H1 (cell line): ENCODE results near the gene TBC1D22A. TPM values are rescaled to one million over a fixed set of nuclear protein-coding genes. Genes with fewer than 3 reads are reported as not detected.

Experiments used
- CTCF ChIA-PET: fragments of 300-600 bp; sonication (Branson Sonifier 250); formaldehyde crosslinking; loops from one replicate; lab custom pipeline; 2021; ENCODE audit not compliant: partially characterized antibody; lab: Charles Lee
- POLR2A ChIA-PET: fragments of 300-600 bp; sonication (Branson Sonifier 250); formaldehyde crosslinking; loops from one replicate; lab custom pipeline; 2021; ENCODE audit warnings: inconsistent platforms; ENCODE audit not compliant: partially characterized antibody; lab: Charles Lee
- DNase-seq, 2 experiments: peaks; one replicate each; pipeline versions ENCODE4 v3.0.0 to v3.0.0-alpha.2; 2010 to 2022; ENCODE audit warnings: low spot score in 2 of 2, low read depth in 1 of 2, mixed read lengths in 1 of 2
- FAIRE-seq: peaks from 2 replicates; lab custom pipeline; 2011; peaks lifted over from hg19 to GRCh38; lab: Jason Lieb, UNC
- H2AFZ ChIP-seq: 2 replicates; pipeline ENCODE4 v1.8.1; 2012; ENCODE audit warnings: low read length, inconsistent platforms
- H2AK5ac ChIP-seq: 2 replicates; pipeline ENCODE4 v1.6.1; 2013; ENCODE audit warnings: low read depth, low read length
- H2BK120ac ChIP-seq: replicated peaks from 2 replicates; pipeline ENCODE3; 2013; ENCODE audit warnings: low read depth, low read length, inconsistent platforms
- H2BK12ac ChIP-seq: 2 replicates; pipeline ENCODE4 v1.6.1; 2013; ENCODE audit warnings: low read depth, low read length
- H2BK15ac ChIP-seq: 2 replicates; pipeline ENCODE4 v1.6.1; 2013; ENCODE audit warnings: low read length
- H2BK20ac ChIP-seq: 2 replicates; pipeline ENCODE4 v1.6.1; 2013; ENCODE audit warnings: low read length
- H2BK5ac ChIP-seq: 2 replicates; pipeline ENCODE4 v1.6.1; 2013; ENCODE audit warnings: low read depth, low read length
- H3K14ac ChIP-seq: 2 replicates; pipeline ENCODE4 v1.6.1; 2013; ENCODE audit warnings: inconsistent platforms; ENCODE audit not compliant: insufficient read length
- H3K18ac ChIP-seq: 2 replicates; pipeline ENCODE4 v1.6.1; 2013; ENCODE audit warnings: low read length; ENCODE audit errors: extremely low read depth
- H3K23ac ChIP-seq: 2 replicates; pipeline ENCODE4 v1.6.1; 2013; ENCODE audit warnings: inconsistent platforms; ENCODE audit not compliant: insufficient read length
- H3K23me2 ChIP-seq: 2 replicates; pipeline ENCODE4 v1.6.1; 2013; ENCODE audit warnings: low read depth, low read length
- H3K27ac ChIP-seq: 2 replicates; pipeline ENCODE4 v1.6.1; 2011; ENCODE audit warnings: low read depth, low read length, inconsistent platforms
- H3K27me3 ChIP-seq, 4 experiments: replicated peaks in 1 of 4; 1 replicate in 1 of 4; 2 replicates in 3 of 4; pipeline versions ENCODE4 v1.6.1 to v1.8.1; 2011 to 2013; ENCODE audit warnings: low read length in 3 of 4, mild to moderate bottlenecking in 3 of 4, inconsistent platforms in 2 of 4, mixed read lengths in 2 of 4, moderate library complexity in 1 of 4; ENCODE audit not compliant: control insufficient read depth in 3 of 4, insufficient read depth in 3 of 4; ENCODE audit errors: extremely low read depth in 1 of 4
- H3K36me3 ChIP-seq, 4 experiments: 2 replicates each; pipeline versions ENCODE4 v1.6.1 to v1.8.1; 2011 to 2013; ENCODE audit warnings: mild to moderate bottlenecking in 4 of 4, low read length in 3 of 4, moderate library complexity in 2 of 4, control low read depth in 1 of 4, inconsistent platforms in 1 of 4; ENCODE audit not compliant: insufficient read depth in 4 of 4, control insufficient read depth in 2 of 4
- H3K4ac ChIP-seq: replicated peaks from 2 replicates; pipeline ENCODE3; 2013; ENCODE audit warnings: low read length, low read depth, mixed read lengths, inconsistent platforms; ENCODE audit not compliant: insufficient read length
- H3K4me1 ChIP-seq, 4 experiments: replicated peaks in 1 of 4; 1 replicate in 1 of 4; 2 replicates in 3 of 4; pipeline versions ENCODE4 v1.6.1 to v1.8.1; 2011 to 2013; ENCODE audit warnings: low read length in 3 of 4, inconsistent platforms in 2 of 4, mixed read lengths in 1 of 4; ENCODE audit not compliant: insufficient read depth in 4 of 4, control insufficient read depth in 3 of 4
- H3K4me2 ChIP-seq, 2 experiments: 2 replicates each; pipeline versions ENCODE4 v1.6.1 to v1.8.1; 2011 to 2013; ENCODE audit warnings: low read depth in 2 of 2, low read length in 2 of 2, control low read depth in 1 of 2, inconsistent platforms in 1 of 2, mild to moderate bottlenecking in 1 of 2; ENCODE audit not compliant: insufficient read depth in 1 of 2
- H3K4me3 ChIP-seq, 4 experiments: fragments of 200-600, 300-600 bp in 1 of 4; sonication (generic), shearing (Covaris generic), sonication (Bioruptor Twin) in 1 of 4; 2 replicates each; pipeline versions ENCODE4 v1.5.1 to v1.8.1; 2011 to 2016; ENCODE audit warnings: low read length in 4 of 4, low read depth in 3 of 4, control low read depth in 2 of 4, inconsistent platforms in 2 of 4, mild to moderate bottlenecking in 2 of 4, mixed read lengths in 1 of 4, moderate library complexity in 1 of 4; ENCODE audit not compliant: insufficient read depth in 2 of 4; ENCODE audit errors: extremely low read depth in 1 of 4
- H3K56ac ChIP-seq: replicated peaks from 2 replicates; pipeline ENCODE3; 2013; ENCODE audit warnings: low read depth, mild to moderate bottlenecking, mixed read lengths, low read length, inconsistent platforms; ENCODE audit not compliant: insufficient read length
- H3K79me1 ChIP-seq: 2 replicates; pipeline ENCODE4 v1.6.1; 2013; ENCODE audit warnings: low read depth, low read length, control low read depth
- H3K79me2 ChIP-seq, 2 experiments: 2 replicates each; pipeline versions ENCODE4 v1.6.1 to v1.8.1; 2012 to 2013; ENCODE audit warnings: low read length in 2 of 2, mild to moderate bottlenecking in 2 of 2, inconsistent platforms in 1 of 2; ENCODE audit not compliant: insufficient read depth in 2 of 2, control insufficient read depth in 1 of 2
- H3K9ac ChIP-seq, 4 experiments: replicated peaks in 1 of 4; 1 replicate in 1 of 4; 2 replicates in 3 of 4; pipeline versions ENCODE4 v1.6.1 to v1.8.1; 2011 to 2013; ENCODE audit warnings: low read depth in 3 of 4, low read length in 3 of 4, control low read depth in 2 of 4, mild to moderate bottlenecking in 2 of 4, moderate library complexity in 2 of 4, inconsistent platforms in 1 of 4; ENCODE audit errors: extremely low read depth in 1 of 4
- H3K9me3 ChIP-seq, 2 experiments: 2 replicates each; pipeline versions ENCODE4 v1.6.1 to v1.8.1; 2012 to 2013; ENCODE audit warnings: mild to moderate bottlenecking in 2 of 2, moderate library complexity in 2 of 2, control low read depth in 1 of 2, inconsistent platforms in 1 of 2, low read depth in 1 of 2, low read length in 1 of 2, mixed read lengths in 1 of 2; ENCODE audit not compliant: insufficient read depth in 2 of 2
- H4K20me1 ChIP-seq, 2 experiments: replicated peaks in 1 of 2; 2 replicates each; pipeline versions ENCODE3 to v1.8.1; 2011 to 2013; ENCODE audit warnings: inconsistent platforms in 2 of 2, low read length in 2 of 2, mild to moderate bottlenecking in 1 of 2; ENCODE audit not compliant: insufficient read depth in 2 of 2, control insufficient read depth in 1 of 2
- H4K5ac ChIP-seq: 2 replicates; pipeline ENCODE4 v1.6.1; 2013; ENCODE audit warnings: low read length, low read depth, mixed read lengths, inconsistent platforms; ENCODE audit not compliant: insufficient read length
- H4K8ac ChIP-seq: 2 replicates; pipeline ENCODE4 v1.8.0; 2013; ENCODE audit warnings: mild to moderate bottlenecking, moderate library complexity, low read length, inconsistent platforms; ENCODE audit not compliant: insufficient read depth; ENCODE audit errors: extremely low read depth
- H4K91ac ChIP-seq: replicated peaks from 2 replicates; pipeline ENCODE3; 2013; ENCODE audit warnings: low read length, mixed read lengths, inconsistent platforms; ENCODE audit not compliant: insufficient read length
- SIRT6 ChIP-seq: IDR thresholded peaks from one replicate; pipeline ENCODE4 v1.7.1; 2012; ENCODE audit warnings: low read length, inconsistent platforms
- WGBS, 2 experiments: shearing (Covaris generic) in 1 of 2; methylation state at CpG; one replicate each; pipeline versions ENCODE4 v1.1.6 to v1.1.7; 2013 to 2015; ENCODE audit warnings: low lambda C conversion rate in 2 of 2, mixed read lengths in 2 of 2, inconsistent platforms in 1 of 2, low coverage in 1 of 2, missing lambda C conversion rate in 1 of 2; ENCODE audit not compliant: insufficient replicate concordance in 2 of 2, insufficient coverage in 1 of 2, insufficient read length in 1 of 2; ENCODE audit errors: extremely low coverage in 1 of 2, missing lambda C conversion rate in 1 of 2; 5-methylcytosine and 5-hydroxymethylcytosine counted together
- polyA plus RNA-seq, 7 experiments: library from polyadenylated mRNA; depleted of rRNA in 3 of 7; stranded (reverse) in 5 of 7; unstranded in 2 of 7; fragments of >200 nt in 5 of 7; fragments of 200-250 nt in 2 of 7; gene quantifications; 1 replicate in 5 of 7; 2 replicates in 1 of 7; 4 replicates in 1 of 7; pipeline versions ENCODE4 v1.2.1 to v1.2.3, GENCODE V29; 2011 to 2013; ENCODE audit warnings: missing spikeins in 2 of 7, mixed read lengths in 2 of 7
- total RNA-seq: library from RNA; stranded (reverse); fragmentation: NEBNext Ultra II Directional; extraction: Animal tissue kit (Norgen Biotek cat#: 25700); gene quantifications from 2 replicates; pipeline ENCODE4 v1.2.1, GENCODE V29; 2021
- TF ChIP-seq, protein P1 (sequence below): IDR thresholded peaks from 2 replicates; pipeline ENCODE4 v1.6.1; 2011; ENCODE audit warnings: low read length, improper control_type of control experiment

Gene TBC1D22A
- total and polyA plus RNA-seq, 2 of the 8 experiments (the other 6 are each of a cell fraction or from before 2014, with no cell fraction given), result 11.9 to 18.4 TPM

- no peaks in the 10 kb centered on the region; a peak in 1 of 4 replicates for H3K79me2 ChIP-seq
- H2BK5ac ChIP-seq, result no peak overlapping the region
- H3K18ac ChIP-seq, result no peak overlapping the region
- POLR2A ChIA-PET, result no interaction called here
- CTCF ChIA-PET, result interaction anchor here (0.7 to 2.1 kb wide), 8 partner anchors 8 to 121 kb away, joined by 3 to 8 read pairs (median 4); no protein-coding TSS in a partner anchor
- no peaks in the 10 kb centered on the region for H3K23me2 ChIP-seq
- peaks cover 0 to 3% of the 10 kb centered on the region in 2 experiments for H4K20me1 ChIP-seq
- no peak overlapping the region for H3K23ac ChIP-seq
- H2BK12ac ChIP-seq, result no peak overlapping the region
- no peak for TF ChIP-seq SIRT6
- TF ChIP-seq, protein P1, sequence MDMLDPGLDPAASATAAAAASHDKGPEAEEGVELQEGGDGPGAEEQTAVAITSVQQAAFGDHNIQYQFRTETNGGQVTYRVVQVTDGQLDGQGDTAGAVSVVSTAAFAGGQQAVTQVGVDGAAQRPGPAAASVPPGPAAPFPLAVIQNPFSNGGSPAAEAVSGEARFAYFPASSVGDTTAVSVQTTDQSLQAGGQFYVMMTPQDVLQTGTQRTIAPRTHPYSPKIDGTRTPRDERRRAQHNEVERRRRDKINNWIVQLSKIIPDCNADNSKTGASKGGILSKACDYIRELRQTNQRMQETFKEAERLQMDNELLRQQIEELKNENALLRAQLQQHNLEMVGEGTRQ, result 0 out of 2 replicates have a peak, but pooled peaks have one; percentile 8
- no peak overlapping the region for H3K4me2 ChIP-seq
- no peak overlapping the region for H3K4ac ChIP-seq
- H3K79me1 ChIP-seq, result peaks cover 5% of the 10 kb centered on the region; the same call in 1 of the 2 replicates
- no peak overlapping the region for H2AK5ac ChIP-seq
- no peak overlapping the region for H2BK20ac ChIP-seq
- no peak overlapping the region for H4K5ac ChIP-seq
- H3K4me3 ChIP-seq, result no peak overlapping the region
- no peak overlapping the region for H3K56ac ChIP-seq
- WGBS, 2 experiments, result 87% methylated on average over 18 of the region's 18 CpGs; no CpG with 5 or more reads in 1 of the 2 experiments
- H3K9ac ChIP-seq, result peak overlapping the region in 1 of 4 experiments; percentile 24; a peak in 1 of 7 replicates
- H3K9me3 ChIP-seq, result no peaks in the 10 kb centered on the region
- no peak overlapping the region for H4K91ac ChIP-seq
- no peak overlapping the region for H2BK120ac ChIP-seq
- no peak for FAIRE-seq
- H3K27ac ChIP-seq, result no peak overlapping the region
- H3K4me1 ChIP-seq, result peaks cover 0 to 10% (median 5%) of the 10 kb centered on the region in 4 experiments; a peak in 6 of 7 replicates
- no peak overlapping the region for H4K8ac ChIP-seq
- no peak overlapping the region for H2AFZ ChIP-seq
- no peaks in the 10 kb centered on the region for H3K36me3 ChIP-seq
- no peaks in the 10 kb centered on the region for H3K27me3 ChIP-seq
- H3K14ac ChIP-seq, result no peak overlapping the region
- no peak for DNase-seq
- no peak overlapping the region for H2BK15ac ChIP-seq
These were observed 191.7 kb downstream of the TBC1D22A start for GRCh38 chr22:46953968-46954765.
